MM.1S (cell line): ENCODE measurements around the gene LILRA1.

ENCODE experiments used
- DNase-seq: peaks from one replicate; pipeline ENCODE4 v3.0.0-alpha.2; 2015
- H2AFZ ChIP-seq: fragments of 300-600 bp; sonication (generic); 2 replicates; pipeline ENCODE4 v1.6.0; 2016; ENCODE audit warnings: antibody characterized with exemption, low read length
- H3F3A ChIP-seq: fragments of 300-600 bp; sonication (generic); 2 replicates; pipeline ENCODE4 v1.6.1; 2016; ENCODE audit warnings: mild to moderate bottlenecking, antibody characterized with exemption, low read length, moderate library complexity, mixed read lengths; ENCODE audit not compliant: insufficient read depth
- H3K27ac ChIP-seq: fragments of 300-600 bp; sonication (generic); 2 replicates; pipeline ENCODE4 v1.5.1; 2016; ENCODE audit warnings: mild to moderate bottlenecking, low read length
- H3K27me3 ChIP-seq: fragments of 300-600 bp; sonication (generic); replicated peaks from 2 replicates; pipeline ENCODE4 v1.6.0; 2016; ENCODE audit warnings: low read length; ENCODE audit not compliant: insufficient read depth
- H3K36me3 ChIP-seq: fragments of 300-600 bp; sonication (generic); replicated peaks from 2 replicates; pipeline ENCODE4 v1.6.1; 2016; ENCODE audit warnings: mild to moderate bottlenecking, low read length, mixed read lengths; ENCODE audit not compliant: insufficient read depth
- H3K4me1 ChIP-seq: fragments of 300-600 bp; sonication (generic); 2 replicates; pipeline ENCODE4 v1.6.1; 2016; ENCODE audit warnings: low read length, mixed read lengths
- H3K4me2 ChIP-seq: fragments of 300-600 bp; sonication (generic); 2 replicates; pipeline ENCODE4 v1.6.0; 2016; ENCODE audit warnings: low read depth, low read length
- H3K4me3 ChIP-seq: fragments of 300-600 bp; sonication (generic); 2 replicates; pipeline ENCODE4 v1.5.1; 2016; ENCODE audit warnings: low read length, mixed read lengths
- H3K79me2 ChIP-seq: fragments of 300-600 bp; sonication (generic); 2 replicates; pipeline ENCODE4 v1.6.1; 2016; ENCODE audit warnings: mixed run types, low read length, mixed read lengths
- H3K9ac ChIP-seq: fragments of 300-600 bp; sonication (generic); 2 replicates; pipeline ENCODE4 v1.6.1; 2016; ENCODE audit warnings: low read length, mixed read lengths
- H3K9me2 ChIP-seq: fragments of 300-600 bp; sonication (generic); replicated peaks from 2 replicates; pipeline ENCODE4 v1.6.1; 2016; ENCODE audit warnings: mild to moderate bottlenecking, low read length, mixed read lengths; ENCODE audit not compliant: insufficient read depth
- H3K9me3 ChIP-seq: fragments of 300-600 bp; sonication (generic); replicated peaks from 2 replicates; pipeline ENCODE4 v1.6.1; 2016; ENCODE audit warnings: mild to moderate bottlenecking, low read length, mixed read lengths; ENCODE audit not compliant: insufficient read depth
- H4K20me1 ChIP-seq: fragments of 300-600 bp; sonication (generic); 2 replicates; pipeline ENCODE4 v1.6.1; 2016; ENCODE audit warnings: mild to moderate bottlenecking, low read length, moderate library complexity, mixed read lengths; ENCODE audit not compliant: insufficient read depth
- EZH2 ChIP-seq: fragments of 300-600 bp; sonication (generic); optimal IDR thresholded peaks from 2 replicates; pipeline ENCODE3; 2017; ENCODE audit warnings: low read depth, mild to moderate bottlenecking, antibody characterized with exemption, low read length, mixed read lengths
- EZH2phosphoT487 ChIP-seq: fragments of 300-600 bp; sonication (generic); IDR thresholded peaks from 2 replicates; pipeline ENCODE4 v1.6.1; 2018; ENCODE audit warnings: antibody characterized with exemption, low read length
- TF ChIP-seq, protein P1 (sequence below): fragments of 300-600 bp; sonication (generic); IDR thresholded peaks from 2 replicates; pipeline ENCODE4 v1.5.1; 2016; ENCODE audit warnings: antibody characterized with exemption, low read length, mixed read lengths

The LILRA1 gene

DNA sequence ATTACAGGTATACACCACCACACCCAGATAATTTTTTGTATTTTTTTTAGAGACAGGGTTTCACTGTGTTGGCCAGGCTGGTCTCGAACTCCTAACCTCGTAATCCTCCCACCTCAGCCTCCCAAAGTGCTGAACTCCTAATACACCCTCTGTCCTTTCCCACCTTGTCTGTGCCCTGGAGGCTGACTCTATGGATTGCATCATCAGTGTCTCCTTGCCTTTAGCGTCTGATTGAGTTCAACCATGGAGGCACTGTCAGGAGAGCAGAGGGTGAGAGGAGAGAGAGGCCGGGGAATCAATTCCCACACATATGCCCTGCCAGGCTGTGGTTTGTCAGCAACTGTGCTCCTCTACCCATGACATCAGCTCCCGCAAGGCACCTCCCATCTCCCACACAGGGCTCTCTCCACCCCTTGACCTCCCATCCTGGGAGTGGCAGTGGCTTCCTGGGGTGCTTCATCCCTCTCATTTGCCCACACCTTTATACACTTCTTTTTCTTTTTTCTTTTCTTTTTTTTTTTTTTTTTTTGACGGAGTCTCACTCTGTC lies 56.8 kb downstream of the LILRA1 start:
- Histone ChIP-seq H3K79me2 (no peaks in the 10 kb centered on the region), H3K27me3 (peaks cover 53% of the 10 kb centered on the region), H3F3A (no peaks in the 10 kb centered on the region), H3K4me2 (no peak overlapping the region), H3K9me3 (no peaks in the 10 kb centered on the region), H3K4me1 (peaks cover 6% of the 10 kb centered on the region; the same call in 1 of the 2 replicates), H3K27ac (no peak overlapping the region), H3K36me3 (no peaks in the 10 kb centered on the region), H3K9ac (no peak overlapping the region), H4K20me1 (no peaks in the 10 kb centered on the region), H2AFZ (no peak overlapping the region), H3K4me3 (no peak overlapping the region), H3K9me2 (no peaks in the 10 kb centered on the region)
- TF ChIP-seq EZH2 (no peak), EZH2phosphoT487 (no peak)
- TF ChIP-seq, protein P1, sequence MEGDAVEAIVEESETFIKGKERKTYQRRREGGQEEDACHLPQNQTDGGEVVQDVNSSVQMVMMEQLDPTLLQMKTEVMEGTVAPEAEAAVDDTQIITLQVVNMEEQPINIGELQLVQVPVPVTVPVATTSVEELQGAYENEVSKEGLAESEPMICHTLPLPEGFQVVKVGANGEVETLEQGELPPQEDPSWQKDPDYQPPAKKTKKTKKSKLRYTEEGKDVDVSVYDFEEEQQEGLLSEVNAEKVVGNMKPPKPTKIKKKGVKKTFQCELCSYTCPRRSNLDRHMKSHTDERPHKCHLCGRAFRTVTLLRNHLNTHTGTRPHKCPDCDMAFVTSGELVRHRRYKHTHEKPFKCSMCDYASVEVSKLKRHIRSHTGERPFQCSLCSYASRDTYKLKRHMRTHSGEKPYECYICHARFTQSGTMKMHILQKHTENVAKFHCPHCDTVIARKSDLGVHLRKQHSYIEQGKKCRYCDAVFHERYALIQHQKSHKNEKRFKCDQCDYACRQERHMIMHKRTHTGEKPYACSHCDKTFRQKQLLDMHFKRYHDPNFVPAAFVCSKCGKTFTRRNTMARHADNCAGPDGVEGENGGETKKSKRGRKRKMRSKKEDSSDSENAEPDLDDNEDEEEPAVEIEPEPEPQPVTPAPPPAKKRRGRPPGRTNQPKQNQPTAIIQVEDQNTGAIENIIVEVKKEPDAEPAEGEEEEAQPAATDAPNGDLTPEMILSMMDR, result no peak
- DNase-seq, result no peak
